NCI-H446 treated with DMSO at 0.1 percent for 48 hours (cell line): Measurements from ENCODE around the gene GRM4.
"Not testable (repeated sequence)": the region's sequence is repeated elsewhere in the genome, so short reads cannot be mapped to it uniquely, and the experiment has no call there.

Experiments
- DNase-seq: peaks from one replicate; lab custom pipeline; 2025; lab: John Stamatoyannopoulos, UW

Gene GRM4

DNA sequence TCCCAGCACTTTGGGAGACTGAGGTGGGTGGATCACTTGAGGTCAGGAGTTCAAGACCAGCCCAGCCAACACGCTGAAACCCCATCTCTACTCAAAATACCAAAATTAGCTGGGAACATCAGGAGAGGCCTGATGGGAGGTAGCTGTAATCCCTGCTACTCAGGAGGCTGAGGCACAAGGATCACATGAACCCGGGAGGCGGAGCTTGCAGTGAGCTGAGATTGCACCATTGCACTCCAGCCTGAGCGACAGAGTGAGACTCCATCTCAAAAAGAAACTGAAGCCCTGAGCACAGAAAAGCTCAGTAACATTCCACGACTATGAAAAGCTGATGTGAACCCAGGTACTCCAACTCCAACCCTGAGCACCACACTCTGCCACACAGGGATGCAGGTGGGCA, 103.9 kb downstream of the GRM4 start:
- DNase-seq: not testable (repeated sequence)

DNA sequence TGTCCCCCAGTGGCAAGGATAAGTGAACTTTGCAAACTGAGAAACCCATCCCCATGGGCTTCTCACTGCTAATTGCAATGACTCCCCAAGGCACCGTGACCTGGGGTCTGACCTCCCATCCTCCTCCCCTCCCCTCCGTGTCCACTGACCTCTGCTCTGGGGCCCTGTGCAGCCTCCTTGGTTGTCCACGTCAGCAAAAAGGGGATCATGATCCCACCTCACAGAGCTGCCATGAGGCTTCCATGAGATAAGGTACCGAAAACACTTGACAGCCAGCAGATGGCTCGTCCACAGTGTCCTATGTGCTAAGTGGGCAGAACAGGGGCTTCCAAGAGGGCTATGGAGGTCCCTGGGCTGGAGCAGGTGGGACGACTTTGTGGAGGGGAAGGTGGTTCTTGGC, 104.5 kb downstream of the GRM4 start:
- no peak for DNase-seq

DNA sequence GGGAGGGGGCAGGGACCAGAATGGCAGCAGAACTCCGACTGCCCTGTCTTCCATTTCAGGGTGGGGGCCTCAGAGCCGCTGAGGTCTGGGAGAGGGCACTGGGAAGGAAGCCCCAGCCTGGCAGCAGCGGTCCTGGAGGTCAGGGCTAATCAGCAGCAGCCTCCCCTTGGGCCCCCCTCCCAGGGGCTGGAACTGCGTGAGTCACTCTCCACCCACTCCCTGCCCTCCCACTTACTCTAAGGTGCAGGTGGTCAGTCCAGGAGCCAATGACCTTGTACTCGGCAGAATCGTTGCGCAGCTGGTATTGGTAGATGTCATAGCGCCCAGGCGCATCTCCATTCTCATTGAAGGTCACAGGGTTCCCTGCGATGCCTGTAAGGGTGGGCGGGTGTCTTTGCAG, 105.9 kb downstream of the GRM4 start:
- DNase-seq: no peak

DNA sequence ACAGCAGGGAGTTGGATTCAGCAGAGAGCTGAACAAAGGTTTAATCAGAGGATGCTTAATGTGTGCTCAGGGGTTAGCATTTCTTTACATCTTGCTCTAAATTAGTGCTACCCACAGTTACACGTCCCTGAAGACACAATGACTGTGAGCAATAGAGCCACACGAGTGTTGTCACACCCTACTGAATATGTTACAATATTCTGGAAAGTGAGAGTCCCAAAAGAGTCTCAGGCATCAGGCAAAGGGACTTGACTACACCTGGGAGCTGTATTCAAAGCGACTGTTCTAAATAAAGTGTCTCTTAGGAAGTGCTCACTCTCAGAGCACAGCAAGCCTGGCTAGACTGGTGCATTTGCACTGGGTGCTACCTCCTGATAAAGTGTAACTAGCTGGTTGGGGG, 108.7 kb downstream of the GRM4 start:
- DNase-seq: no peak

DNA sequence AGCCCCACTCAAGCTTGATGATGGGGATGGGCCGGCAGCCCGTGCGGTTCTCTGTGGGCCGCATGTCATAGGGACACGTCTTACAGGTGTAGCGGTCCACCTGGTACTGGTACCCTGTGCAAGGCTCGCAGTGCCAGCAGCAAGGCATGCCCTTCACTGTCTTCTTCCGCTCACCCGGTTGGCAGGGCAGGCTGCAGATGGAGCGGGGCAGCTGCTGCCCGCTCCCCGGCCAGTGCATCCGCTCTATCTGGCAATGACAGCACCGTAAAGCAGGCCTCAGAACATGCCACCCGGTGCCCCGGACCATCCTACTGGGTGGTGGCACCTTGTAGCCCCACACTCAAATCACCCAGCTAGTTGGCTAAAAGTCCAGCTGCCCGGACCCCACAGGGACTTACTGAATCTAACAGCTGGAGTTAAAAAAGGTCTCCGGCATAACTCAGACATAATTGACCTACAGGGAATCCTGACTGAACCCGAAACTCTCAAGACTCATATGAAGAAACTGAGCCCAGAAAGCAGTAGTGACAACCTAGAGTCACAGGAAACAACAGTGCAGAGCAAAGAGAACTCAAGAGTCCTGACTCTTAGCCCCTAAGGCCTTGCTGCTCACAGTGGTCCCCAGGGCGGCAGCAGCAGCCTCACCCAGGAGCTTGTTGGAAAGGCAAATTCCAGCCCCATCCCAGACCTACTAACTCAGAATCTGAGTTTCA, 109.4 kb downstream of the GRM4 start:
- no peak for DNase-seq

DNA sequence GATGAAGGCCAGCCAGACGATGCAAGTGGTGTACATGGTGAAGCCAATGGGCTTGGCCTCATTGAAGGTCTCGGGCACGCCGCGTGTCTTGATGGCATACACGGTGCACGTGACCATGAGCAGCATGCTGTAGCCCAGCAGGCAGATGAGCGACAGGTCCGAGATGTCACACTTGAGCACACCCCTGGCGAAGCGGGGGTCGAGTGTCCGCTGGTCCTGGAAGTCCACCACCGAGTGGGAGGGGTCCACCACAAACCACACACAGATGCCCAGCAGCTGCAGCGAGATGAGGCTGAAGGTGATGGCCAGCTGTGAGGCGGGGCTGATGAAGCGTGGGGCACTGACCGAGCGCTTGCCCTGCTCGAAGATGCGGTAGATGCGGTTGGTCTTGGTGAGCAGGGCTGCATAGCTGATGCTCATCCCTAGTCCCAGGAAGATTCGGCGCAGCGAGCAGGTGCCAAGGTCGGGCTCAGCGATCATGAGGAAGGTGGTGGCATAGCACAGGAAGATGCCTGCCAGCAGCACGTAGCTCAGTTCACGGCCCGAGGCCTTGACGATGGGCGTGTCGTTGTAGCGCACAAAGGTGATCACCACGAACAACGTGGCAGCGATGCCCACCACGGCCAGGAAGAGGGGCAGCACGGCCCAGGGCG, 110.1 kb downstream of the GRM4 start:
- no peak for DNase-seq

DNA sequence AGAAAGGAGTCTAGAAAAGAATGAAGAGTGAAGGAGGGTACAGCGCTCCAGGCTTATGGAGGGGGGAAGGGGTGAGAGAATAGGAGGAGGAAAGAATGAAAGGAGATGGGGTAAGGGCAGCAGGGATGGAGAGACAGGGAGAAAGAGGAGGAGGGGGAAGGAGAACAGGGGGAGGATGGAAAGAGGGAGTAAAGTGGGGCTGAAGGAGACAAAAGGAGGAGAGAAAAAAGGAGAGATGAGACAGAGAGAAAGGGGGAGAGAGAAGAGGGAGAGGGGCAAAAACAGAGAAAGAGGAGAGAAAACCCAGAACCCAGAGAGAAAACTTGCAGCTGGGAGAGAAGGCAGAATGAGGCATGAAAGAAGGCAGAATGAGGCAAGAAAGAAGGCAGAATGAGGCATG, 110.7 kb downstream of the GRM4 start:
- no peak for DNase-seq

DNA sequence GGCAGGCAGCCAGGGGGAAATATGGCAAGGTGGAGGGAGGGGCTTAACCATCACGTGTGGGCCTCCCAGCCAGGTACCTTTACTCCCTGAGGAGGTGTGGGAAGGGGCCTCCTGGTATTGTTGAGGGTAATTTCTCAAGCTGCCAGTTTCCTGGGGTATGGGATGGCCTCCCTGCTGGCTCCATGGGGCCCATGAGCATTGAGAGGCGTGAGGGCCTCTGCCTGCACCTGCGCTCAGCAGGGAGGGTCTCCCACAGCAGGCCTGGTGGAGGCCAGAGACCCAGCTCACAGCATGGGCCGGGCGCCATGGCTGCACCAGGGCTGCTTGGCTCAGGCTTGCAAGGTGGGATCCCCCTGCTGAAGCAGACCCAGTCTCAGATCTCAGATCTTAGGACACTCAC, 113.0 kb downstream of the GRM4 start:
- no peak for DNase-seq

DNA sequence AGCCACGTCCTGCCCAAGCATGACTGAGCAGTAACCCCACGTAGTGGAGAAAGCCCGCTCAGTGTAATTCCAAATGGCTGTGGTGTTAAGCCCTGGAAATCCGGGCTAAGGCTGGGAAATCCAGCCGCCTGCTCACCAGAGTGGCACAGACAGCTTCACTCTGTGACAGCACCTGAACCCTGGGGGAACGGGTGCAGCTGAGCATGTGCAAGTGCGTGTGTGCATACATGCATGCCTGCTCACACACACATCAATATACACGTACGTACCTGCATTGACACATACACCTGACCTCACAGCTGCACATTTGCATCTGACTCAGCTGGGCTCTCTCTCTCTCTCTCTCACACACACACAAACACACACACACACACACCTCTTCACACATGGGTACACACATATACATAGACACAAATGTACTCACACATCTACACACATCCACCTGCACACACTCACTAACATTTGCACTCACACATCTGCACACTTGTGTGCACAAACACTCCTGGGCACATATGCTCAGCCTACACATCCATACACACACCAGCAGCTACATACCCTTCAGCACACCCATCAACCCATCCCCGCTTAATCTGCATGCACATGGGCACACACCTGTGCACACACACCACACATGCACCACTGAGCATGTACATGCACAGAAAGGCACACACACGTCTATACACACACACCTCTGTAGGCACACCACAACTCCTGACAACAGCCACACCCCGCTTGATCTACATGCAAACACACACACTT, 114.1 kb downstream of the GRM4 start:
- DNase-seq: no peak

DNA sequence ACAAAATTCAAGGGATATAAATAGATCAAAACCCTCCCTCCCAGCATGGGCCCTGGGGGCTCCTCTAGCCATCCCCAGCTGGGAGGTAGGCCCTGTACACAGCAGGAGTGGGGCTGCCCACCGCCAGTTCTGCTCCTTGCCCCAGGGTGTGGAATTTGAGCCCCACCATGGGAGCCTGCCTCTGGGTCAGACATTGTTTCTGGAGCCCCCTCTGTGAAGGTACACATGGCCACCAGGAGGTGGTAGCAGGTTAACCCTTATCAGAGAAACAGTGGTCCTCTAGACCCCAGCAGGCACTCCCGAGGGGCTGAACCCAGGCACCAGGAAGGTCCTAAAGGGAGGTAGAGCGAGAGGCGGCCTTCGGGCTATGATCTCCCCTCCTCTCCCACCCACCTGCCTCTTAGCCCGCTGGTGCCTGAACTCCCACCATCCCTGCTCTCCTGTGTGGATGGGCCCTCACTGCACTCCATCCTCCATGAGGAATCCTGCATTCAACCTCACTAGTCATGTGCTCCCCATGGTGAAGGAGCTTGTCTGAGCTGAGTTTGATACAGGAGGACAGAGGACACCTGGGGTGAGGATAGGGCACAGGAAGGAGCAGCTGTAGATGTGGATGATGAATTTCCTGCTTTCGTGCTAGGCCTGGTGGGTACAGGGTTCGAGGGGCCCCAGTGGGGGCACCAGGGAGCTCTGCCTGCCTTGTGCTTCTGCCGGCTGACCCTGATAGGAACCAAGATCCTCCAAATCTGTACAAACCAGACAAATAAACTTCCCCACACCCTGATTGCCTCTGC, 114.9 kb downstream of the GRM4 start:
- no peak for DNase-seq

DNA sequence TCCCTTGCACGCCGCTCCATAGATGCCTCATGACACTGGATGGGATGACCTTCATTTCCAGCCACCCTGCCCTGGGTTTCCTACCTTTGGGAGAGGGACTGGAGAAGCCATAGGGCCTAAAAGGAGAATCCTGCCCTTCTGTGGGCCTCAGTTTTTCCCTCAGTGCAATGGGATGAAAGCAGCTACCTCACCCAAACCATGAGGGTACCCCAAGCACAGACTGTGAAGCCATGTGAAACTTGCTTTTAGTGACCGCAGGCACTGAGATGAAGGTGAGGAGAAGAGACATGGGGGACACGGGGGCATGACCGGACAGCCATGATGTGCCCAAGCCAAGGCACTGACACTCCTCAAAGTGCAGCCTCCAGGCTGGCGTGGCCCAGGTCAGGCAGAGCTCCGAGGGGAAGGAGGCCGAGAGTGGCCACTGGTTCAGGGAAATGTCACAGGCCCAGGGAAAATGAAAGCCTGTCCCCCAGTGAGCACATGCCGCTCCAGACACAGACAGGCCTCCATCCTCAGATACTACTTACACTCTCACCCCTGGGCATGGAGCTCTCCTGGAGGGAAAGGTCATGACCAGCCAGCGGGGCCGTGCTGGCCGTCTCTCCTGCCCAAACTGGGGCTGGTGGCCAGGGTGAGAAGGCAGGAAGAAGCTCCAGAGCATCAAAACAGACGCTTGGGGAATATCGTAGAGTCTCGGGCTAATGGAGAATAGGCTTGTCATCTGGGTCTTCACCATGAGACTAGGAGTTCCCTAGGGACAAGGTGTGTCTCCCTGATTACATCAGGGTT, 116.2 kb downstream of the GRM4 start:
- DNase-seq: no peak

DNA sequence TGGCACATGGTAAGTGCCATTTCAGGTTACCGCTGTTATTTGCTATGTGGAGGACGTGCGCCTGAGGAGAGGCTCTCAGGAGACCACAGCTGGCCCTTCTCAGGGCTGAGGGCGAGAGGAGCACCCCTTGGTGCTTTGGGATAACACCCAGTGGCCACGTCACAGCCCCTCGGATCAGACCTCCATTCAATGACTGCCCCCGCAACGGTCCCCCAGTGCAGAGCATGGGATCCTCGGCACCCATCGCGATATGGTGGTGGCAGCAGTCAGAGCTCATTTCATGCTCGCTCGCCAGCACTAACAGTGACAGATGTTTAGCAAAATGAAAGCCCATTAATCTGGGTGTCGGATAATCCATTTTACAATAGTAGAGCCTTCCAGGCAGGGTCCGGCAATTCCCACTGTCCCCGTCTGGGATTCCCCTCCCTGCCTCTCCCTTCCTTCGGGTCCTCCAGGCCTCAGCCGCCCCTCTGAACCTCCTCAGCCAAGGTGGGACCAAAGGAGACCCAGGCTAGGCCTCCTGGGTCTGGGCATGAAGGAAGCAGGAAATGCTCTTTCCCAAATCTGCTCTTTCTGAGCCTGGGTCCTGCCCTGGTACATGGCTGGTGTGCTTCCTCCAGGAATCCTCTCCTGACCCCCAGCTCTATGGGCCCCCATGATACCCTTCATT, 117.1 kb downstream of the GRM4 start:
- DNase-seq: no peak

DNA sequence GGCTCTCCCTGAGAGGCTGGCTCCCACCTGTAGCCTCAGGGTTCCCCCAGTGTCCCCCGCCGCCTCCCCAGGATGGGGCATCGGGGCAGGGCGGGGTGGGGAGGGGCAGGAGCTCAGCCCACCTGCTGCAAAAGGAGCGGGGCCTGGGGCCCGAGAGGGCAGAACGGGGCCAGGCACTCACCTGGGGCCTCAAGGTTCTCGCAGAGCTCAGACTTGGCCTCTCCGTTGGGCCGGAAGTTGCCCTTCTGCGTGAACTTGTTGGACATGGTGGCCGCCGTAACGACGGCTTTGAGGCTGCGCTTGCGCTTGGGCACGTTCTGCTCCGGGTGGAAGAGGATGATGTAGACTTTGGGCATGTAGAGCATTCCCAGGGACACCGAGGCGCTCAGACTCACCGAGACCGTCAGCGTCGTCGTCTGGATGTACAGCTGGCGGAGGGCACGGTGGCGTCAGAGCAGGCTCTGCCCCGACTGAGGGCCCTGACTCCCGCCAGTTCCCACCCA, 117.9 kb downstream of the GRM4 start:
- no peak for DNase-seq

DNA sequence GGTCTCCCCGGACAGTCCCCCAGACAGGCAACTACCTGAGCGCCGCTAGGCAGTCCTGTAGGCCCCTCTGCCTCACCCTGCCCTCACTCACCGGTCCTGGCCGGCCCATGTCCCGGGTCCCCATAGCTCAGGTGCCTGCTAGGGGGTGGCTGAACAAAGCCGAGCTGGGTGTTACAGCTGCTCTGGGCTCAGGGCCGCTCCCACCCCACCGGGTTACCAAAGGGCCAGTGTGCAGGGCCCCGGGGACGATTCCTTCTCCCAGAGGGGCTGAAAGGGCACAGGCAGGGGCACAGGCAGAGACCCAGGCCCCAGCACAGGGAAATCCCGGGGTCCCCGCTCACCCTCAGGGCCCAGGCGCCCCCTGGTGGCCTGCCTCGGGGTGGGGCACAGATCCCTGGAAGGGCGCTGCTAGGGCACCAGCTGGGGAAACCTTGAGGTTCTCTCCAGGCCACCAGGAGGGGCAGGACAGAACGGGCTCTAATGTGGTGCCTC, 118.4 kb downstream of the GRM4 start:
- no peak for DNase-seq

DNA sequence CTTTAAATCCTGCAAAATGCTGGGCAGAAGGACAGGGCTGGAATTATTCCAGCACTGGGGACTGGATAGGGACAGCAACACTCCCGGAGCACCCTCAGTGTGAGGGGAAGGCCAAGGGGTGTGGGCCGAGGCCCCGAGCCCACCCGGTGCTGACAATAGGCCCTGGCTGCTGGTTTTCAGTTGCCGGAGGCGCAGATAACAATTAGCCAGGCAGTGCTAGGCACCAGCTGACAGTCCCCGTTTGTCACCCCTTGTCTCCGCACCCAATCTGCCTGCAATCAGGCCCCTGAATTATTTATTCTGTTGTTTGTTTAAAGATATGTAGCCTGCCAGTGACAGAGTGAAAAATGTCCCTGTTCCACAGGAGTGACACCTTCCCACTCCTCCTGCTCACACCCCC, 120.0 kb downstream of the GRM4 start:
- no peak for DNase-seq

DNA sequence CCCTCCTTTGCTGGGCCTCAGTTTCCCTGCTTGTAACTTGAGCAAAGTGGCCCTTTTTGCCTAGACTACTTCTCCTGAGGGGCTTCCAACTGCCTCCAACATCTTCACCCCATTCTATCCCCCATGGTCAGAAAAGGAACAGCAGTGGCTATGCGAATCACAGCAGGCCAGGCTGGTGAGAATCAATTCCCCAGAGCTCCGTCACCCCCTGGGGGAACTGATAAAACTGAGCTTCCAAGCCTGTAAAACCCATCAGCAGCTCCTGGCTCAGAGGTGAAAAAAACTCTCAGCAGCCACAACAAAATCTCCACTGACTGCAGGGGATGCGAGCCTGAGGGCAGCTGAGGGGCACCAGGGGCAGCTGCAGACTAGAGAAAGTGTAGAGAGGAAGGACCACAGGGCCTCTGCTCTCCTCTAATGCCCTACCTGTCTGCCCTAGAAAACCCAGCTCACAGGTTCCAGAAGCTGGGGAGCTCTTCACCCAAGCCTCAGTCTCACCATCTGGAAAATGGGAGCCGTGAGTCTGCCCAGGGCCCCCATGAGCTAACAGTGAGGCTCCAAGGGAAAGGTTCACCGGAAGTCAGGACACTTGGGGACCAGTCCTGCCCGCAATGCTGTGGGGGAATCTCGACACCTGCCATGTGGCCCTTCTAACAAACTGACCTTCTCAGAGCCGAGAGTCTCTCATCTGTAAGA, 120.6 kb downstream of the GRM4 start:
- DNase-seq: no peak

DNA sequence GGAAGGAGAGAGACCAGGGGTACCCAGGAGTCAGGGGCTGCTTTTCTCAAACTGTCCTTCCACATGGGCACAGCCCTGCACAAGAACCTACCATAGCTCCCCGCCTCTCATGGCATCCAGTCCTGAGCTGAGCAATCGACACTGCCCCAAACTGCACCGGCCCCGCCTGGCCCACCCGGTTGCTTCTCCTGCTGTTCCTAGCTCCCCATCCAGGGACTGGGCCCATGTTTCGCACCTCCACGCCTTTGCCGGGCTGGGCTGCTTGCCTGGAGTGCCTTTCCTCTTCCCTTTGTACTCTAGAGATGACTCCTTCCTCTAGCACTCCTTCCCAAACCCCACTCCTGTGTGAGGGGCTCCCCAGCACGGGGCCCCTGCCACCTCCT, 123.0 kb downstream of the GRM4 start:
- no peak for DNase-seq

DNA sequence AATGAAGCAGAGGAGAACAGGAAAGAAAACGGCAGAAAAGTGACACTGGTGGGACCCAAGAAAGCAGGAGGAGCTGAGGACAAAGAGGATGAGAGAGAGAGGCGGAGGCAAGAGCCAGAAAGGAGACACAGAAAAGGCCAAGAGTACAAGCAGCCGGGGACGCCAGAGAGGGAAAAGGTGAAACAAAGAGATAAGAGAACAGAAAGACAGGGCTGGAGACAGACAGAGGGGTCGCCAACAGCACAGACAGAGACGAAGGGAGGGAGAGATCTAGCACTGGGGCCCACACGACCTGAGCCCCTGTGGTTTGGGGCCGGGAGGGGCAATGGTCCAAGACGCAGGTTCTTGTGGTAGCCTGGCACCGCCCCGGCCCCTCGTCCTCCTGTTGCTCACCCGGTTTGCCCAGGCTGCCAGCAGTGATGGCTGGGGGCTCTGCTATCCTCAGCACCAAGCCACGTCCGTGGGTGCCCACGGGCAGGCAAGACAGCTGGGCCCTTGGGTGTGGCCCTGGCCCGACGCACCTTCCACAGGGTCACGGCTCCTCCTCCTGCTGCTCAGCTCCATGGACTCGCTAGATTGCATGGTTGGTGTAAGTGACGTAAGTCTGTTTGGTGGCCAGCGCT, 123.5 kb downstream of the GRM4 start:
- DNase-seq: no peak

DNA sequence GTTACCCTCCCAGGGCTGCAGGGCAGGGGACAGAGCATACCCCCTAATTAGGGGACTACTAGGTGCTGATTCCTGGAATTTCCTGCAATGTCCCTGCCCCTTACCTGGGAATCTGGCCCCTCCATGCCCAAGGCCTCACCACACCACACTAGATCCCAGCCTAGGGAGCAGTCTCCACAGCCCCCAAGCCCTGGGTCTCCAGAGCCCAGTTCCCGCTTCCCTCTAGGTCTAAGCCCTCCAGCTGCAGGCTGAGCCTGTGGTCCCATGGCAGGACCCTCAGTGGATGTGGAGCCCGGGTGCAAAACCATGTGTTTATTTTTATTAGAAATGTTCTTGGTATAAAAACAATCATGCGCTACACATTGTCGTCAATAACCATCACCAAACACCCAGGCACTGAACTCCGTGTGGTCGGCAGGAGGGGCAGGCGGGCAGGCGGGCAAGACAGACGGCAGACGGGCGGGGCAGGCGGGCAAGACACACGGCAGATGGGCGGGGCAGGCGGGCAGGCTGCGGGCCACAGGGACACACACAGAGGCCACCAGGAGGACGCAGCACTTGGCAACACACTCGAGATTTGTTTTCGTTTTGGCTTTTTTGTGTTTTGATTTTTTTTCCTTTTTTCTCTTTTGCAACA, 124.2 kb downstream of the GRM4 start:
- no peak for DNase-seq
